HG02610 (cell line): ENCODE results near the gene CMTM7.

ENCODE experiments used
- ATAC-seq: cut with Tn5 transposase; IDR thresholded peaks from one replicate; pipeline ENCODE4 v1.9.1; 2021; ENCODE audit warnings: mild to moderate bottlenecking, moderate library complexity; ENCODE audit not compliant: unreplicated experiment

Gene CMTM7

GRCh38 chr3:32391643-32392535 is at the start of gene CMTM7:
Gene CMTM7, plus strand, starts transcription at chr3:32391853. Its CDS starts 54 bp downstream, at chr3:32391907.
- peak; percentile 58 for ATAC-seq

GRCh38 chr3:32347343-32348125 is 44.1 kb upstream of the CMTM7 start:
- ATAC-seq = no peak

GRCh38 chr3:32349184-32349583 is 42.5 kb upstream of the CMTM7 start:
- no peak for ATAC-seq

GRCh38 chr3:32352563-32352962 is 39.1 kb upstream of the CMTM7 start:
- no peak for ATAC-seq

GRCh38 chr3:32353351-32353750 is 38.3 kb upstream of the CMTM7 start:
- no peak for ATAC-seq

- no peak for ATAC-seq
These were observed 37.3 kb upstream of the CMTM7 start for GRCh38 chr3:32354362-32354778.

- no peak for ATAC-seq
These were observed 35.8 kb upstream of the CMTM7 start for GRCh38 chr3:32355751-32356291.

- ATAC-seq = no peak
These were observed 31.7 kb upstream of the CMTM7 start for GRCh38 chr3:32359766-32360492.

- ATAC-seq = no peak
These were observed 31.2 kb upstream of the CMTM7 start for GRCh38 chr3:32360493-32360827.

GRCh38 chr3:32366638-32367397 is 24.8 kb upstream of the CMTM7 start:
- ATAC-seq = peak; percentile 70

GRCh38 chr3:32367442-32367841 is 24.2 kb upstream of the CMTM7 start:
- no peak for ATAC-seq

- peak; percentile 43 for ATAC-seq
These were observed 20.0 kb upstream of the CMTM7 start for GRCh38 chr3:32371461-32372212.

GRCh38 chr3:32372213-32372490 is 19.5 kb upstream of the CMTM7 start:
- ATAC-seq = no peak

- ATAC-seq = no peak
These were observed 18.4 kb upstream of the CMTM7 start for GRCh38 chr3:32373276-32373675.

GRCh38 chr3:32373844-32374243 is 17.8 kb upstream of the CMTM7 start:
- no peak for ATAC-seq

- peak; percentile 54 for ATAC-seq
These were observed 16.7 kb upstream of the CMTM7 start for GRCh38 chr3:32374788-32375595.

GRCh38 chr3:32375596-32375930 is 16.1 kb upstream of the CMTM7 start:
- no peak for ATAC-seq

- ATAC-seq = no peak
These were observed 15.5 kb upstream of the CMTM7 start for GRCh38 chr3:32376115-32376514.

- ATAC-seq = no peak
These were observed 11.7 kb upstream of the CMTM7 start for GRCh38 chr3:32379831-32380500.
